Measurements from ENCODE around the gene RACGAP1. TPM values are rescaled to one million over a fixed set of nuclear protein-coding genes. Genes with fewer than 3 reads are reported as not detected.
A peak's percentile ranks its signal among the peaks of the same experiment; 100 is the strongest.

The RACGAP1 gene
- total RNA-seq, 2 donors from 2014 or later: 49.6 to 96.6 TPM

DNA sequence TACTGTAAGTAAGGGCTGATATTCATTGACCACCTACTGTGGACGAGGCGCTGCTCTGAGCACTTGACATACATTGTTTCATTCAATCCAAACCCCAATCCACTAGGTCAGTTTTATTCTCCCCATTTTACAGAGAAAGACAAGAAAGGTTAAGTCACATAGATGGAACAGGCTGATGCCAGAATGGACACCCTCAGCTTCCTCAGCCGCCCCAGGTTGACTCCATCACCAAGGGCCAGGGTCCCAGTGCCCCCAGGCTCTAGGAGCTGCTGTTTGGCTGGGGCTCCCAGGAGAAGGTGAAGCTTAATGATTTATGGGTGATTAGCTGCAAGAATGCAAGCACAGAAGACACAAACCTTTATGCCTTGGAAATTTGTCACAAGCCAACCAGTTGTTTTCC, 75.4 kb downstream of the RACGAP1 start:
- Mint-ChIP-seq H3K36me3 (ENCODE audit: low read depth) (no peaks in the 10 kb centered on the region), H3K27me3 (ENCODE audit: insufficient read depth) (peaks cover 95% of the 10 kb centered on the region), H3K4me3 (no peak overlapping the region), H3K9me3 (no peaks in the 10 kb centered on the region), H3K27ac (no peak overlapping the region), H3K4me1 (peaks cover 19% of the 10 kb centered on the region)
- H3K4me1 ChIP-seq (ENCODE audit: control insufficient read depth, insufficient read depth, low read length): peaks cover 5% of the 10 kb centered on the region
- no peaks in the 10 kb centered on the region for H3K9me3 ChIP-seq (ENCODE audit: control insufficient read depth, low read length)
- H3K27ac ChIP-seq (ENCODE audit: low read depth, low read length): no peak overlapping the region
- H3K36me3 ChIP-seq (ENCODE audit: control insufficient read depth, insufficient read depth, low read length): no peaks in the 10 kb centered on the region
- H3K9ac ChIP-seq (ENCODE audit: extremely low read depth, low read length, poor library complexity, severe bottlenecking): no peak overlapping the region
- no peak overlapping the region for H3K4me3 ChIP-seq (ENCODE audit: low read length)
- DNase-seq: no peak
- 97 to 100% methylated on average over 1 to 3 of the region's 3 CpGs for WGBS, 2 experiments (ENCODE audit: insufficient coverage in 1 of 2, insufficient read length in 1 of 2)
- TF ChIP-seq, protein P1, sequence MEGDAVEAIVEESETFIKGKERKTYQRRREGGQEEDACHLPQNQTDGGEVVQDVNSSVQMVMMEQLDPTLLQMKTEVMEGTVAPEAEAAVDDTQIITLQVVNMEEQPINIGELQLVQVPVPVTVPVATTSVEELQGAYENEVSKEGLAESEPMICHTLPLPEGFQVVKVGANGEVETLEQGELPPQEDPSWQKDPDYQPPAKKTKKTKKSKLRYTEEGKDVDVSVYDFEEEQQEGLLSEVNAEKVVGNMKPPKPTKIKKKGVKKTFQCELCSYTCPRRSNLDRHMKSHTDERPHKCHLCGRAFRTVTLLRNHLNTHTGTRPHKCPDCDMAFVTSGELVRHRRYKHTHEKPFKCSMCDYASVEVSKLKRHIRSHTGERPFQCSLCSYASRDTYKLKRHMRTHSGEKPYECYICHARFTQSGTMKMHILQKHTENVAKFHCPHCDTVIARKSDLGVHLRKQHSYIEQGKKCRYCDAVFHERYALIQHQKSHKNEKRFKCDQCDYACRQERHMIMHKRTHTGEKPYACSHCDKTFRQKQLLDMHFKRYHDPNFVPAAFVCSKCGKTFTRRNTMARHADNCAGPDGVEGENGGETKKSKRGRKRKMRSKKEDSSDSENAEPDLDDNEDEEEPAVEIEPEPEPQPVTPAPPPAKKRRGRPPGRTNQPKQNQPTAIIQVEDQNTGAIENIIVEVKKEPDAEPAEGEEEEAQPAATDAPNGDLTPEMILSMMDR (conservative IDR thresholded peaks at IDR 0.05): no peak
- peaks cover 59% of the 10 kb centered on the region for H3K27me3 ChIP-seq (ENCODE audit: control insufficient read depth, insufficient read depth, low read length, poor library complexity, severe bottlenecking)

DNA sequence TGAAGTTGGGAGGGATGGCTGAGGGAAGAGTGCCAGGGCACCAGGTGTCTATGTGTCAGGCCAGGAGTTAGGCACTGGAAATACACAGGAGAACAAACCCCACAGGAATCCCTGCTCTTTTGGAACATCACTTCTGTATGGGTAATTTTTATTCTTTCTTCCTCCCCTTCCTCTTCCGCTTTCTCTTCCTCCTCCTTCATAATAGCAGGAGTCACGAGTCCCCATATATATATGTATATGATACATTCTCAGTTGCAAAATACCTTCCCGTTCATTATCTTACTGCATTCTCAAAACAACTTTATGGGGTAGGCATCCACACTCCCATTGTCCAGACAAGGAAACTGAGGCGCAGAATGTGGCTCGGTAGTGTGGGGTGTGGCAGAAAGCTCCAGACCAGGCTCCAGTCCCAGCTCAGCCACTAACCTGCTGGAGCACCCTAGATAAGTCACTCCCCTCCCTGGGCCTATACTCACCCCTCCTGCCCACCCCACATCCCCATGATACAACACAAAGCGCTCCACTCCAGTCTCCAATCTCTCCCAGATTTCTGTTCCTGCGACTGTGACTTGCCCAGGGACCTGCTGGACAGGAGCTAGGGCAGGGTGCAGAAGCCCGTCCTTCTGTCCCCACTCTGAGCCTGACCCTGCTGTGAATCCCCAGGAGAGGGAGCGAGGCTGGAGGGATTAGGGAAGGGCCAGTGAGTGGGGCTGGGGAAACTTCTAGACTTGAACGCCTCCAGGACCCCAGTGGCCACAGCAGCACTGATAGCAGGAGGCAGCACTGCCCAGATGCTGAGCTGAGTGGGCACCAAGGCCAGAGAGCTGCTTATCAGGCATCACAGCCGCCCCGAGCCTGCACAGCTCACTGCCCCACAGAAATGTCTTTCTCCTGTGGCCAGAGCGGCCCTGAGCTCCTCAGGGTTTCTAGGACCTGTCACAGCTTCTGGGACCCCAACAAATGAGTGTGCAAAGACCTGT, 76.1 kb downstream of the RACGAP1 start:
- H3K9me3 ChIP-seq (ENCODE audit: control insufficient read depth, low read length): no peaks in the 10 kb centered on the region
- H3K27me3 Mint-ChIP-seq (ENCODE audit: insufficient read depth): peaks cover 95% of the 10 kb centered on the region
- DNase-seq: peak; percentile 49
- H3K27ac ChIP-seq (ENCODE audit: low read depth, low read length): no peak overlapping the region
- peaks cover 12% of the 10 kb centered on the region for H3K4me1 Mint-ChIP-seq
- no peaks in the 10 kb centered on the region for H3K36me3 Mint-ChIP-seq (ENCODE audit: low read depth)
- no peaks in the 10 kb centered on the region for H3K4me1 ChIP-seq (ENCODE audit: control insufficient read depth, insufficient read depth, low read length)
- TF ChIP-seq, protein P1 (conservative IDR thresholded peaks at IDR 0.05): no peak
- no peak overlapping the region for H3K4me3 Mint-ChIP-seq
- H3K9ac ChIP-seq (ENCODE audit: extremely low read depth, low read length, poor library complexity, severe bottlenecking): no peak overlapping the region
- no peaks in the 10 kb centered on the region for H3K9me3 Mint-ChIP-seq
- no peaks in the 10 kb centered on the region for H3K36me3 ChIP-seq (ENCODE audit: control insufficient read depth, insufficient read depth, low read length)
- H3K27me3 ChIP-seq (ENCODE audit: control insufficient read depth, insufficient read depth, low read length, poor library complexity, severe bottlenecking): peaks cover 66% of the 10 kb centered on the region
- H3K27ac Mint-ChIP-seq: no peak overlapping the region
- WGBS, 2 experiments (ENCODE audit: insufficient coverage in 1 of 2, insufficient read length in 1 of 2): 96% methylated on average over 11 of the region's 13 CpGs; no CpG with 5 or more reads in 1 of the 2 experiments
- no peak overlapping the region for H3K4me3 ChIP-seq (ENCODE audit: low read length)

DNA sequence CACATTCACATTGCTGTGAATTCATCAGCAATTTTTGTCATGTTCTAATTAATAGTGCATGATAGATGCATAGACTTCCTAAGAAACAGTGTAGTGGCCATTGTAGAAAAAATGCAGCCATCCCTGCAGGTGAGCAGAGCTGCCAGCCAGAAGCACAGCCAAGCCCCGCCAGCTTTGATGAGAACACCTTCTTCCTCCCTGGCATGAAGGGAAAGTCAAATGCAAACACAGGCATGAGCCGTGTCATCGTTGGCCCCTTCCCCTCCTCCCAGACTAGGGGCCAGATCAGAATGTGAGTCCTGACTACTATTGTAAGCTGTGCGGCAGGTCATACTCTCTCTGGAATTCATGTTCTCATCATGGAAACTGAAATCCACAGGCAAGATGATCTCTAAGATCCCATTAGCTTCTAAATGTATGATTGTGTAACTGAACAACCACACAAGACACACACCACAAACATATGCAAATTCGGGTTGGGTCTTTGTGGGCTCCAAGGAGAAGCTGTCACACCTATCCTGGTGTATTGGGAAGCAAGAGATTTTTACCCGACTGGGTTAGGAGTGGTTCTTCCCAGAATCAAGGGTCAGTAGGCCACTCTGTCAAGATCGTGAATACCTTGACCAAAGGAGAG, 77.6 kb downstream of the RACGAP1 start:
- H3K27ac ChIP-seq (ENCODE audit: low read depth, low read length): no peak overlapping the region
- Mint-ChIP-seq H3K27ac (no peak overlapping the region), H3K4me1 (peaks cover 14% of the 10 kb centered on the region), H3K27me3 (ENCODE audit: insufficient read depth) (peaks cover 97% of the 10 kb centered on the region), H3K9me3 (no peaks in the 10 kb centered on the region), H3K4me3 (no peak overlapping the region), H3K36me3 (ENCODE audit: low read depth) (no peaks in the 10 kb centered on the region)
- TF ChIP-seq, protein P1 (conservative IDR thresholded peaks at IDR 0.05): no peak
- 83 to 92% methylated on average over 3 to 7 of the region's 7 CpGs for WGBS, 2 experiments (ENCODE audit: insufficient coverage in 1 of 2, insufficient read length in 1 of 2)
- no peak overlapping the region for H3K9ac ChIP-seq (ENCODE audit: extremely low read depth, low read length, poor library complexity, severe bottlenecking)
- H3K9me3 ChIP-seq (ENCODE audit: control insufficient read depth, low read length): no peaks in the 10 kb centered on the region
- H3K4me3 ChIP-seq (ENCODE audit: low read length): no peak overlapping the region
- DNase-seq: peak; percentile 54
- no peaks in the 10 kb centered on the region for H3K4me1 ChIP-seq (ENCODE audit: control insufficient read depth, insufficient read depth, low read length)
- H3K27me3 ChIP-seq (ENCODE audit: control insufficient read depth, insufficient read depth, low read length, poor library complexity, severe bottlenecking): peaks cover 71% of the 10 kb centered on the region
- no peaks in the 10 kb centered on the region for H3K36me3 ChIP-seq (ENCODE audit: control insufficient read depth, insufficient read depth, low read length)

Data from endodermal cell (in vitro differentiated cells).